Adrenal gland (tissue), 12 donors: ENCODE measurements around the gene NLRX1. TPM values are rescaled to one million over a fixed set of nuclear protein-coding genes. Genes with fewer than 3 reads are reported as not detected.

ENCODE experiments used
- DNase-seq, 7 donors: peaks; one replicate each; pipeline ENCODE4 v3.0.0-alpha.2; 2019 to 2020
- H3K27ac ChIP-seq, 5 donors: fragments of 200-600 bp; sonication (generic) in 4 of 5; 1 replicate in 3 of 5; 2 replicates in 2 of 5; pipeline versions ENCODE4 v1.5.1 to v1.8.0; 2016 to 2020; ENCODE audit warnings: mild to moderate bottlenecking in 1 of 5
- H3K27me3 ChIP-seq: fragments of 200-600 bp; 2 replicates; pipeline ENCODE4 v1.8.0; 2021
- H3K36me3 ChIP-seq, 2 donors: fragments of 200-600 bp; replicated peaks in 1 of 2; 1 replicate in 1 of 2; 2 replicates in 1 of 2; pipeline versions ENCODE4 v1.5.1 to v1.8.0; 2018 to 2022
- H3K4me1 ChIP-seq, 2 donors: fragments of 200-600 bp; replicated peaks in 1 of 2; 1 replicate in 1 of 2; 2 replicates in 1 of 2; pipeline versions ENCODE4 v1.5.1 to v1.8.0; 2018 to 2021
- H3K4me3 ChIP-seq, 4 donors: fragments of 200-600 bp; sonication (generic) in 3 of 4; one replicate each; pipeline ENCODE4 v1.5.1; 2016 to 2018
- H3K9me3 ChIP-seq, 3 donors: fragments of 200-600 bp; sonication (generic) in 1 of 3; replicated peaks in 1 of 3; 1 replicate in 2 of 3; 2 replicates in 1 of 3; pipeline versions ENCODE4 v1.5.1 to v1.8.0; 2016 to 2021
- CTCF ChIP-seq, 6 experiments: fragments of 450-650 bp in 4 of 6; fragments of 200-600 bp in 2 of 6; sonication (generic) in 1 of 6; IDR thresholded peaks; 1 replicate in 5 of 6; 2 replicates in 1 of 6; pipeline versions ENCODE4 v1.5.1 to v1.8.0; 2016 to 2021; ENCODE audit warnings: antibody characterized with exemption in 6 of 6, mild to moderate bottlenecking in 2 of 6, moderate library complexity in 1 of 6
- POLR2A ChIP-seq, 2 donors: fragments of 450-650 bp; IDR thresholded peaks; one replicate each; pipeline ENCODE4 v1.6.1; 2017; ENCODE audit warnings: antibody characterized with exemption in 2 of 2, mild to moderate bottlenecking in 2 of 2, moderate library complexity in 1 of 2
- WGBS, 4 donors: extraction: QIAGEN DNeasy Blood & Tissue Kit in 2 of 4; methylation state at CpG; one replicate each; pipeline versions ENCODE4 v1.1.5 to v1.1.7; 2013 to 2017; 5-methylcytosine and 5-hydroxymethylcytosine counted together
- intact Hi-C, 2 donors: fragments of 100-400 bp; cut with DNase I; formaldehyde crosslinking; loops; one replicate each; pipeline versions ENCODE4 v1.14.1 to v1.15.0; 2022 to 2023
- polyA plus RNA-seq, 3 donors: library from polyadenylated mRNA; stranded (reverse); fragments of 200-250 nt in 2 of 3; fragments of 350-450 nt in 1 of 3; fragmentation: Illumina TruSeq in 1 of 3; extraction: RNeasy Lipid Tissue Mini Kit (QIAGEN cat#74804) in 1 of 3; gene quantifications; one replicate each; pipeline ENCODE4 v1.2.3, GENCODE V29; 2013 to 2014
- total RNA-seq, 9 donors: library from RNA; depleted of rRNA in 4 of 9; stranded (reverse); fragments of >200 nt in 4 of 9; fragments of 120-200 nt in 1 of 9; fragmentation: NEBNext Ultra II Directional in 1 of 9; extraction: Animal tissue kit (Norgen Biotek cat#: 25700) in 1 of 9; gene quantifications; one replicate each; pipeline versions ENCODE4 v1.1.0 to v1.2.4, GENCODE V29; 2013 to 2023
- donor health status: healthy with polysubstance abuse.
- donor health status: Bipolar disorder and iron deficiency.
- donor health status: DM: yes; HTN: yes; CAD: no.
- donor health status: DM: no; HTN: no; CAD: no.
- donor health status: DM: no; HTN: no; CAD: no.
- donor health status: DM: yes; HTN: yes; CAD: no.

The NLRX1 gene
- total and polyA plus RNA-seq, 12 donors = 5.5 to 32.7 (median 20.2) TPM

GRCh38 chr11:119202554-119202953 lies 34.0 kb downstream of the NLRX1 start:
- intact Hi-C loops = loop anchor here (5.0 to 10.0 kb wide), 2 partner anchors 120 to 132 kb away; partner anchors contain the start of gene RNF26 (in 1 of the 2)
- no peaks in the 10 kb centered on the region for H3K9me3 ChIP-seq
- DNase-seq = no peak
- 82 to 92% (median 89%) methylated on average over 7 of the region's 7 CpGs for WGBS, 4 donors
- H3K4me3 ChIP-seq = no peak overlapping the region
- H3K27me3 ChIP-seq = no peaks in the 10 kb centered on the region
- H3K36me3 ChIP-seq = no peaks in the 10 kb centered on the region
- TF ChIP-seq POLR2A (IDR thresholded peaks at IDR 0.05) (no peak), CTCF (IDR thresholded peaks at IDR 0.05) (no peak)
- peaks cover 7 to 18% of the 10 kb centered on the region in 2 donors for H3K4me1 ChIP-seq
- H3K27ac ChIP-seq = no peak overlapping the region

GRCh38 chr11:119204066-119204465 lies 35.5 kb downstream of the NLRX1 start:
- Histone ChIP-seq H3K27me3 (no peaks in the 10 kb centered on the region), H3K4me1 (peaks cover 7 to 33% of the 10 kb centered on the region in 2 donors), H3K4me3 (no peak overlapping the region), H3K27ac (no peak overlapping the region), H3K36me3 (no peaks in the 10 kb centered on the region), H3K9me3 (no peaks in the 10 kb centered on the region)
- TF ChIP-seq POLR2A (IDR thresholded peaks at IDR 0.05) = no peak
- no peak for TF ChIP-seq CTCF (IDR thresholded peaks at IDR 0.05)
- intact Hi-C loops = loop anchor here (5.0 to 10.0 kb wide), 2 partner anchors 118 to 131 kb away; partner anchors contain the start of gene RNF26 (in 1 of the 2)
- no peak for DNase-seq
- WGBS, 4 donors = 92 to 97% (median 94%) methylated on average over 9 of the region's 9 CpGs

- Histone ChIP-seq H3K27me3 (no peaks in the 10 kb centered on the region), H3K27ac (peak overlapping the region in 4 of 5 donors; percentile 11 to 92 (median 89)), H3K9me3 (no peaks in the 10 kb centered on the region), H3K4me1 (peaks cover 7 to 33% of the 10 kb centered on the region in 2 donors), H3K4me3 (peak overlapping the region in 1 of 4 donors; percentile 82), H3K36me3 (no peaks in the 10 kb centered on the region)
- 42 to 59% (median 52%) methylated on average over 10 of the region's 10 CpGs for WGBS, 4 donors
- intact Hi-C loops = loop anchor here in 1 of 2 donors (10.0 kb wide), 1 partner anchor 130 kb away; the partner anchor contains the start of gene RNF26
- peak in 2 of 7 donors; percentile 24 to 38 for DNase-seq
- TF ChIP-seq POLR2A (IDR thresholded peaks at IDR 0.05) = no peak
- no peak for TF ChIP-seq CTCF (IDR thresholded peaks at IDR 0.05)
These were observed 36.6 kb downstream of the NLRX1 start for GRCh38 chr11:119205080-119205479.

GRCh38 chr11:119205574-119206510 lies 37.3 kb downstream of the NLRX1 start, which contains the start of gene CBL:
TSS of gene CBL (plus strand) at chr11:119206339. CDS start at chr11:119206418, 79 bp downstream.
- Histone ChIP-seq H3K36me3 (no peaks in the 10 kb centered on the region), H3K27ac (peak within 1 kb of the TSS; percentile 72 to 92 (median 87)), H3K27me3 (no peaks in the 10 kb centered on the region), H3K4me3 (peak within 1 kb of the TSS; percentile 78 to 95 (median 87)), H3K4me1 (peaks cover 7 to 33% of the 10 kb centered on the region in 2 donors), H3K9me3 (no peaks in the 10 kb centered on the region)
- 0 to 1% (median 0%) methylated on average over 21 to 87 of the region's 88 CpGs for WGBS, 4 donors
- TF ChIP-seq CTCF (IDR thresholded peaks at IDR 0.05) = peak; percentile 77 to 93 (median 84)
- TF ChIP-seq POLR2A (IDR thresholded peaks at IDR 0.05) = peak; percentile 16 to 50
- intact Hi-C loops = loop anchor here in 1 of 2 donors (10.0 kb wide), 1 partner anchor 129 kb away; the partner anchor contains the start of gene RNF26
- peak; percentile 93 to 98 (median 96) for DNase-seq
